ENCODE results near the gene ARHGAP25. TPM values are rescaled to one million over a fixed set of nuclear protein-coding genes. Genes with fewer than 3 reads are reported as not detected.

ARHGAP25 gene
- total RNA-seq, 1 experiment from 2014 or later: 0.27 TPM

GRCh38 chr2:68741238-68741637, 6.6 kb downstream of the ARHGAP25 start:
- ATAC-seq: no peak
- Histone ChIP-seq H3K4me3 (replicated peaks in 1 of 2; ENCODE audit: low read depth in 1 of 2, low read length in 2 of 2) (no peak overlapping the region), H4K20me1 (ENCODE audit: insufficient read depth) (no peaks in the 10 kb centered on the region), H3K9me3 (ENCODE audit: control insufficient read depth in 1 of 2, insufficient read depth in 1 of 2, low read depth in 1 of 2, low read length in 2 of 2) (no peaks in the 10 kb centered on the region), H3K27ac (ENCODE audit: low read depth, low read length) (no peak overlapping the region), H3K36me3 (ENCODE audit: control insufficient read depth in 1 of 2, insufficient read depth in 2 of 2, low read length in 2 of 2) (no peaks in the 10 kb centered on the region), H3K79me2 (ENCODE audit: insufficient read depth, low read length) (no peaks in the 10 kb centered on the region), H3K9ac (ENCODE audit: low read length) (no peak overlapping the region), H3K9me2 (ENCODE audit: insufficient read depth) (no peaks in the 10 kb centered on the region), H3K4me2 (ENCODE audit: low read length) (no peak overlapping the region), H3K27me3 (ENCODE audit: insufficient read depth, low read length) (no peaks in the 10 kb centered on the region), H2AFZ (ENCODE audit: low read depth, low read length, poor library complexity, severe bottlenecking) (no peak overlapping the region), H3K4me1 (ENCODE audit: control insufficient read depth in 1 of 2, insufficient read depth in 2 of 2, low read length in 2 of 2) (no peaks in the 10 kb centered on the region)
- intact Hi-C loops (cut with micrococcal nuclease): no loop called here
- DNase-seq (ENCODE audit: low read depth, low spot score): no peak
- RAD21 ChIA-PET (ENCODE audit: low non-redundant PET in 1 of 2, low total read pairs in 2 of 2, uncharacterized antibody in 2 of 2, unreplicated experiment in 2 of 2): no interaction called here
- TF ChIP-seq JUND (IDR thresholded peaks at IDR 0.05): no peak
- TF ChIP-seq CTCF (IDR thresholded peaks at IDR 0.05 in 2 of 3, conservative IDR thresholded peaks at IDR 0.05 in 1 of 3; ENCODE audit: borderline replicate concordance in 1 of 3, insufficient read depth in 1 of 3, low read depth in 2 of 3, low read length in 2 of 3): no peak
- TF ChIP-seq ZFX (IDR thresholded peaks at IDR 0.05): no peak
- no peak for TF ChIP-seq SIN3A (IDR thresholded peaks at IDR 0.05; ENCODE audit: low read depth)
- no peak for TF ChIP-seq EZH2phosphoT487 (IDR thresholded peaks at IDR 0.05; ENCODE audit: borderline replicate concordance)
- no peak for TF ChIP-seq YY1 (IDR thresholded peaks at IDR 0.05; ENCODE audit: extremely low read depth, insufficient replicate concordance, low read depth, low read length)
- no peak for TF ChIP-seq ELF1 (IDR thresholded peaks at IDR 0.05; ENCODE audit: borderline replicate concordance, low read depth)
- POLR2A ChIA-PET: no interaction called here
- BruUV-seq (replicated peaks): no TSS peak
- CTCF ChIA-PET: interaction anchor here (1.7 kb wide), 1 partner anchor 10 kb away, joined by 9 read pairs; no protein-coding TSS in a partner anchor

GRCh38 chr2:68741805-68742306, 7.2 kb downstream of the ARHGAP25 start:
- Histone ChIP-seq H3K4me1 (ENCODE audit: control insufficient read depth in 1 of 2, insufficient read depth in 2 of 2, low read length in 2 of 2) (no peaks in the 10 kb centered on the region), H3K9me3 (ENCODE audit: control insufficient read depth in 1 of 2, insufficient read depth in 1 of 2, low read depth in 1 of 2, low read length in 2 of 2) (no peaks in the 10 kb centered on the region), H3K27me3 (ENCODE audit: insufficient read depth, low read length) (no peaks in the 10 kb centered on the region), H3K36me3 (ENCODE audit: control insufficient read depth in 1 of 2, insufficient read depth in 2 of 2, low read length in 2 of 2) (no peaks in the 10 kb centered on the region), H2AFZ (ENCODE audit: low read depth, low read length, poor library complexity, severe bottlenecking) (no peak overlapping the region), H3K9ac (ENCODE audit: low read length) (no peak overlapping the region), H3K79me2 (ENCODE audit: insufficient read depth, low read length) (no peaks in the 10 kb centered on the region), H3K9me2 (ENCODE audit: insufficient read depth) (no peaks in the 10 kb centered on the region), H3K4me2 (ENCODE audit: low read length) (no peak overlapping the region), H3K4me3 (replicated peaks in 1 of 2; ENCODE audit: low read depth in 1 of 2, low read length in 2 of 2) (no peak overlapping the region), H4K20me1 (ENCODE audit: insufficient read depth) (no peaks in the 10 kb centered on the region), H3K27ac (ENCODE audit: low read depth, low read length) (no peak overlapping the region)
- TF ChIP-seq YY1 (IDR thresholded peaks at IDR 0.05; ENCODE audit: extremely low read depth, insufficient replicate concordance, low read depth, low read length) (no peak), SRF (IDR thresholded peaks at IDR 0.05; ENCODE audit: low read depth) (no peak), SIN3A (IDR thresholded peaks at IDR 0.05; ENCODE audit: low read depth) (no peak), CBX3 (IDR thresholded peaks at IDR 0.05; ENCODE audit: low read depth) (no peak), TCF7L2 (IDR thresholded peaks at IDR 0.05; ENCODE audit: borderline replicate concordance, extremely low read depth, insufficient read depth, insufficient read length) (no peak), ZNF274 (IDR thresholded peaks at IDR 0.05; ENCODE audit: low read depth, low read length) (no peak), RAD21 (IDR thresholded peaks at IDR 0.05; ENCODE audit: low read depth) (no peak)
- ATAC-seq: no peak
- ChIA-PET RAD21 (ENCODE audit: low non-redundant PET in 1 of 2, low total read pairs in 2 of 2, uncharacterized antibody in 2 of 2, unreplicated experiment in 2 of 2) (no interaction called here), POLR2A (no interaction called here), CTCF (interaction anchor here (1.7 kb wide), 1 partner anchor 10 kb away, joined by 9 read pairs; no protein-coding TSS in a partner anchor)
- no TSS peak for BruUV-seq (replicated peaks)
- intact Hi-C loops (cut with micrococcal nuclease): no loop called here
- no peak for DNase-seq (ENCODE audit: low read depth, low spot score)
